Activated CD8-positive, alpha-beta T cell treated with anti-CD3 and anti-CD28 coated beads for 36 hours (primary cell): ENCODE data around the gene APOLD1. TPM values are rescaled to one million over a fixed set of nuclear protein-coding genes. Genes with fewer than 3 reads are reported as not detected.

Source experiments
- ATAC-seq: fragments of 200-7000 bp; cut with Tn5 transposase; one replicate; pipeline ENCODE4 v1.10.0; 2021; ENCODE audit warnings: mild to moderate bottlenecking, moderate library complexity
- CTCF ChIA-PET: fragments of 350-600 bp; sonication (Branson Sonifier 250); formaldehyde crosslinking; loops from one replicate; lab custom pipeline; 2021; ENCODE audit warnings: antibody characterized with exemption; lab: Charles Lee
- POLR2A ChIA-PET: fragments of 350-600 bp; sonication (Branson Sonifier 250); formaldehyde crosslinking; loops from one replicate; lab custom pipeline; 2021; ENCODE audit warnings: antibody characterized with exemption; lab: Charles Lee
- DNase-seq: peaks from one replicate; pipeline ENCODE4 v3.0.0-alpha.2; 2020
- H3K27ac Mint-ChIP-seq: one replicate; pipeline ENCODE4 v1.8.0; 2021; ENCODE audit warnings: mild to moderate bottlenecking, mixed read lengths
- H3K27me3 Mint-ChIP-seq: one replicate; pipeline ENCODE4 v1.8.0; 2021; ENCODE audit warnings: mixed read lengths
- H3K36me3 Mint-ChIP-seq: one replicate; pipeline ENCODE4 v1.8.0; 2021; ENCODE audit warnings: low read depth, mixed read lengths
- H3K4me1 Mint-ChIP-seq: one replicate; pipeline ENCODE4 v1.8.0; 2021; ENCODE audit warnings: low read depth, mixed read lengths
- H3K4me3 Mint-ChIP-seq: one replicate; pipeline ENCODE4 v1.8.0; 2021; ENCODE audit warnings: mild to moderate bottlenecking, moderate library complexity, mixed read lengths
- H3K9me3 Mint-ChIP-seq: one replicate; pipeline ENCODE4 v1.8.0; 2021; ENCODE audit warnings: mixed read lengths
- intact Hi-C: fragments of 100-400 bp; cut with micrococcal nuclease; formaldehyde crosslinking; loops from one replicate; pipeline ENCODE4 v1.10.0; 2022
- total RNA-seq, 2 experiments: library from RNA; stranded (reverse); gene quantifications; one replicate each; pipeline ENCODE4 v1.2.3, GENCODE V29; 2021
- TF ChIP-seq, protein P1 (sequence below): fragments of 200-600 bp; IDR thresholded peaks from one replicate; pipeline ENCODE4 v1.8.0; 2022; ENCODE audit warnings: antibody characterized with exemption, mild to moderate bottlenecking

APOLD1 gene
- total RNA-seq, 2 experiments from 2014 or later = 5.7 to 6.3 TPM

GRCh38 chr12:12792421-12792820, 7.0 kb downstream of the APOLD1 start:
- CTCF ChIA-PET = interaction anchor here (0.6 to 2.1 kb wide), 5 partner anchors 11 to 124 kb away, joined by 3 to 7 read pairs (median 5); no protein-coding TSS in a partner anchor
- intact Hi-C loops = no loop called here
- Mint-ChIP-seq H3K27ac (no peak overlapping the region), H3K4me3 (no peak overlapping the region), H3K36me3 (peaks cover 2% of the 10 kb centered on the region), H3K4me1 (peaks cover 17% of the 10 kb centered on the region), H3K9me3 (no peaks in the 10 kb centered on the region), H3K27me3 (no peaks in the 10 kb centered on the region)
- DNase-seq (no peak), ATAC-seq (no peak)
- POLR2A ChIA-PET = interaction anchor here (1.1 kb wide), 1 partner anchor 55 kb away, joined by 3 read pairs; no protein-coding TSS in a partner anchor
- TF ChIP-seq, protein P1, sequence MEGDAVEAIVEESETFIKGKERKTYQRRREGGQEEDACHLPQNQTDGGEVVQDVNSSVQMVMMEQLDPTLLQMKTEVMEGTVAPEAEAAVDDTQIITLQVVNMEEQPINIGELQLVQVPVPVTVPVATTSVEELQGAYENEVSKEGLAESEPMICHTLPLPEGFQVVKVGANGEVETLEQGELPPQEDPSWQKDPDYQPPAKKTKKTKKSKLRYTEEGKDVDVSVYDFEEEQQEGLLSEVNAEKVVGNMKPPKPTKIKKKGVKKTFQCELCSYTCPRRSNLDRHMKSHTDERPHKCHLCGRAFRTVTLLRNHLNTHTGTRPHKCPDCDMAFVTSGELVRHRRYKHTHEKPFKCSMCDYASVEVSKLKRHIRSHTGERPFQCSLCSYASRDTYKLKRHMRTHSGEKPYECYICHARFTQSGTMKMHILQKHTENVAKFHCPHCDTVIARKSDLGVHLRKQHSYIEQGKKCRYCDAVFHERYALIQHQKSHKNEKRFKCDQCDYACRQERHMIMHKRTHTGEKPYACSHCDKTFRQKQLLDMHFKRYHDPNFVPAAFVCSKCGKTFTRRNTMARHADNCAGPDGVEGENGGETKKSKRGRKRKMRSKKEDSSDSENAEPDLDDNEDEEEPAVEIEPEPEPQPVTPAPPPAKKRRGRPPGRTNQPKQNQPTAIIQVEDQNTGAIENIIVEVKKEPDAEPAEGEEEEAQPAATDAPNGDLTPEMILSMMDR = no peak

DNA sequence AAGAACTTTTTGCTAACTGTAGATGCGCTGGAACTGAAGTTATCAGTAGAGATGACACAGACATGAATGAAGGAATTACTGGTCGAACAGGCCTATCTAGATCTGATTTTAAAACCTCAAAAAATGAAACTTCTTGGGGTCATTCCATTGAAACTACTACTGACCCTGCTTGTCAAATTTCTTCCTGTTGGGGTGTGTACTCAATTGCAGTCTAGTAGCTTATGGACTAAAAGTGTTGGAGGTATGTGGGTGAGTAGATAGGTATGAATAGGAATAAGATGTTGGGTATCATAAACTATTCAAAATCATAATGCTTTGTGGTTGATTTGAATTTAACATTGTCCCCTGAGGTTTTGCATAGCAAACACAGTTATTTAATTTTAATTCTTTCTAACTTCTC, 9.2 kb downstream of the APOLD1 start:
- Mint-ChIP-seq H3K9me3 (no peaks in the 10 kb centered on the region), H3K27ac (no peak overlapping the region), H3K36me3 (no peaks in the 10 kb centered on the region), H3K27me3 (no peaks in the 10 kb centered on the region), H3K4me3 (no peak overlapping the region), H3K4me1 (no peaks in the 10 kb centered on the region)
- TF ChIP-seq, protein P1 = no peak
- ATAC-seq (no peak), DNase-seq (no peak)
- POLR2A ChIA-PET = interaction anchor here (0.5 to 0.8 kb wide), 3 partner anchors 10 to 64 kb away, joined by 3 read pairs; no protein-coding TSS in a partner anchor
- CTCF ChIA-PET = interaction anchor here (0.7 kb wide), 1 partner anchor 28 kb away, joined by 3 read pairs; no protein-coding TSS in a partner anchor
- intact Hi-C loops = no loop called here

- H3K36me3 Mint-ChIP-seq = no peaks in the 10 kb centered on the region
Measured at GRCh38 chr12:12796171-12796570, 10.7 kb downstream of the APOLD1 start.

DNA sequence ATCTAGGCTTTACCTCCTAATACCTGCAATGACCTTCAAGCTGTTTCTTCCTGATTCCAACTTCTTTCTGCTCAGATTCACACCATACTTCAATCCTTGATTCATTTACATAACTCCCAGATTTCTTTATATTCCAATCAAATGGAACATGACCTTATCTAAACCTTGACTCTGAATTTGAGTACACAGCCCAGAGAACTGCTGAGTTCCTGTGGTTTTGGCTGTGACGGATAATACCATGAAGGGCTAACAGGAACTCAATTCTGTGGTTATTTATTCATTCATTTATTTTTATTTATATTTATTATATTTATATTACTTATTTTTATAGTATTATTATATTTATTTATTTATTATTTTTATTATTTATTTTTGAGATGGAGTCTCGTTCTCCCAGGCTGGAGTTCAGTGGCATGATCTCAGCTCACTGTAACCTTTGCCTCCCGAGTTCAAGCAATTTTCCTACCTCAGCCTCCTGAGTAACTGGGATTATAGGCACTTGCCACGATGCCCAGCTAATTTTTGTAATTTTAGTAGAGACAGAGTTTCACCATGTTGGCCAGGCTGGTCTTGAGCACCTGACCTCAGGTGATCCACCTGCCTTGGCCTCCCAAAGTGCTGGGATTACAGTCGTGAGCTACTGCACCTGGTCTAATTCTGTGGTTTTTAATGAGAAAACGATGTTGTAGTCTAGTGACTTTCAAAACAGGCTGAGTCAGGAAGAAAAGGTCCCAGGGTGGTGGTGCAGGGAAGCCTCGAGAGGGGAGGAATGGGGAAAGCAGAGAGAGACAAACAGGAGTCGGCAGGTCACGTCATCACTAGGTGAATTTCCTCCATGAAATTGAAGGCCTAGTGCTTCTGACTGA, 11.7 kb downstream of the APOLD1 start:
- H3K27me3 Mint-ChIP-seq = no peaks in the 10 kb centered on the region
- H3K27ac Mint-ChIP-seq = no peak overlapping the region
- TF ChIP-seq, protein P1 = no peak
- no peak for ATAC-seq
- no peaks in the 10 kb centered on the region for H3K9me3 Mint-ChIP-seq
- CTCF ChIA-PET = interaction anchor here (1.7 to 11.5 kb wide), 2 partner anchors 10 to 17 kb away, joined by 5 to 108 read pairs; partner anchors contain the start of gene APOLD1
- POLR2A ChIA-PET = no interaction called here
- no peak overlapping the region for H3K4me3 Mint-ChIP-seq
- H3K4me1 Mint-ChIP-seq = peaks cover 9% of the 10 kb centered on the region
- H3K36me3 Mint-ChIP-seq = no peaks in the 10 kb centered on the region
- no peak for DNase-seq
- intact Hi-C loops = no loop called here

More at GRCh38 chr12:12796171-12796570, 10.7 kb downstream of the APOLD1 start:
- CTCF ChIA-PET = interaction anchor here (11.5 kb wide), 1 partner anchor 9 kb away, joined by 108 read pairs; the partner anchor contains the start of gene APOLD1
- Mint-ChIP-seq H3K27me3 (no peaks in the 10 kb centered on the region), H3K9me3 (no peaks in the 10 kb centered on the region), H3K4me3 (no peak overlapping the region), H3K4me1 (peaks cover 4% of the 10 kb centered on the region), H3K27ac (no peak overlapping the region)
- no peak for DNase-seq
- no peak for ATAC-seq
- intact Hi-C loops = no loop called here
- POLR2A ChIA-PET = interaction anchor here (1.0 kb wide), 1 partner anchor 9 kb away, joined by 3 read pairs; no protein-coding TSS in a partner anchor
- TF ChIP-seq, protein P1 = no peak

DNA sequence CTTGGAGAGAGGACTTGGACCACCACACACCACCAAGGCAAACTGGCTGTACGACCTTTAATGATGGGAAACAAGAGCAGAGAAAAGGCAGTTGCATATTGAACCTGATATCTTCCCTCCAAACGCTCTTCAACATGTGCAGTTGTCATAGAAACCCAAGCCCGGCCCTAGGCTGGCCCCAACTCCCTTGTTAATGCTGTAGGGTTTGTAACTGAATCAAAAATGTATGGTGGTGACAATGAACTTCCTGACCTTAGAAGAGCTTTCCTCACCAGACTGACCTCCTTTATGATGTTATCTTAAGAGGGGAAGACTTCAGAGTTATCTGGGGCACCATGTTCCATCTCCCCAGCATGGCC, 12.3 kb downstream of the APOLD1 start:
- CTCF ChIA-PET = interaction anchor here (1.0 to 11.5 kb wide), 3 partner anchors 10 to 16 kb away, joined by 3 to 108 read pairs (median 5); partner anchors contain the start of gene APOLD1
- POLR2A ChIA-PET = no interaction called here
- H3K27ac Mint-ChIP-seq = no peak overlapping the region
- H3K36me3 Mint-ChIP-seq = no peaks in the 10 kb centered on the region
- H3K4me3 Mint-ChIP-seq = no peak overlapping the region
- H3K9me3 Mint-ChIP-seq = no peaks in the 10 kb centered on the region
- TF ChIP-seq, protein P1 = no peak
- H3K4me1 Mint-ChIP-seq = peaks cover 12% of the 10 kb centered on the region
- intact Hi-C loops = no loop called here
- ATAC-seq (no peak), DNase-seq (no peak)
- H3K27me3 Mint-ChIP-seq = no peaks in the 10 kb centered on the region
